ENCODE data around the gene TSEN54.
A peak's percentile ranks its signal among the peaks of the same experiment; 100 is the strongest.

The TSEN54 gene

DNA sequence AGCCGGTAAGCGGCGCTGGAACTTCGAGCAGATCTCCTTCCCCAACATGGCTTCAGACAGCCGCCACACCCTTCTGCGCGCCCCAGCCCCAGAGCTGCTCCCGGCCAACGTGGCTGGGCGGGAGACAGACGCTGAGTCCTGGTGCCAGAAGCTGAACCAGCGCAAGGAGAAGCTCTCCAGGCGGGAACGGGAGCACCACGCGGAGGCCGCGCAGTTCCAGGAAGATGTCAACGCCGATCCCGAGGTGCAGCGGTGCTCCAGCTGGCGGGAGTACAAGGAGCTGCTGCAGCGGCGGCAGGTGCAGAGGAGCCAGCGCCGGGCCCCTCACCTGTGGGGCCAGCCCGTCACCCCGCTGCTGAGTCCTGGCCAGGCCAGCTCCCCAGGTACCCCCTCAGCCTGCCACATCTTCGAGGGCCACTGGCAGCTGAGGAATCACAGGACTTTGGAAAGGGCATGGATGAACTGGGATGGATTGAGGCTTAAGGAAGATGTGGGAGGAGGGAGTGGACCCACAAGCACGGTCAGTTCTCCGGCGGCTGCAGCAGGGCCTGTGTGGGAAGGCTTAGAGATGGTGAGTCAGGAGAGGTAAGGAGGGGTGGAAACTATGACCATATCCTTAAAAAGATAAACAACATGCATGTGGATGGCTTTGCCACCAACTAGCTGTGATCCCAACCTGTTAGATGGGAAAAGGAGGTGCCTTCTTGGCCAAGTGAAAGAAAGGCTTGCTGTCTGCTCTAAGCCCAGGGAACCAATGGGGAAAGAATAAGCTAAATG, 5.8 kb downstream of the TSEN54 start:
- DNase-seq = no peak

GRCh38 chr17:75523647-75524046, 7.3 kb downstream of the TSEN54 start:
- no peak for DNase-seq

DNA sequence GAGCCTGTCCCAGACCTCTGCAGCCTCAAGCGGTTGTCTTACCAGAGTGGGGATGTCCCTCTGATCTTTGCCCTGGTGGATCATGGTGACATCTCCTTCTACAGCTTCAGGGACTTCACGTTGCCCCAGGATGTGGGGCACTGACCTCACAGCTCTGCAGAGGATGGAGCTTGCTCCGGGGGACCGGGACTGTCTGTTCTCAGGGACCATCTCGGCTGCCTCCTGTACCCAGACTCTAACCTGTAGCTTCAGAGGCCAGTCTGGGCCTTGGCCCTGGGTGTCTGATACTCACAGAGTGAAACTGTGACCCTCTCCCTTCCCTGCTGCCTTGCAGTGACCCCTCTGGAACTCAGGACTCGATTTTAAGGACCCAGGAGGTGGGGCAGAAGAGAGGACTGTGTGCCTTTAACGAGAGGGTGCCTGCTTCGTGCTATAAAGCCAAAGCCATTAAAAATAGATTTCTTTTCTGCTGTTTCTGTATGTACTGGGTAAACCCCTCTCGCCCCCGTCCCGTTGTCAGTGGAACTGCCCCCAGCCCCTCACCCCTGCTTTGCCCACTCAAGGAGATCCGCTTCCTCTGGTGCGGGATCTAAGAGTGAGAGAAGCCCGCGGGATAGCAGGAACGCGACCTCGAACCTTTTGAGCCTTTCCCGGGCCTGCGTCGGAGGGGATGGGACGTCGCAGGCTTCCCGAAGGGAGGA, 8.1 kb downstream of the TSEN54 start:
- no peak for DNase-seq

DNA sequence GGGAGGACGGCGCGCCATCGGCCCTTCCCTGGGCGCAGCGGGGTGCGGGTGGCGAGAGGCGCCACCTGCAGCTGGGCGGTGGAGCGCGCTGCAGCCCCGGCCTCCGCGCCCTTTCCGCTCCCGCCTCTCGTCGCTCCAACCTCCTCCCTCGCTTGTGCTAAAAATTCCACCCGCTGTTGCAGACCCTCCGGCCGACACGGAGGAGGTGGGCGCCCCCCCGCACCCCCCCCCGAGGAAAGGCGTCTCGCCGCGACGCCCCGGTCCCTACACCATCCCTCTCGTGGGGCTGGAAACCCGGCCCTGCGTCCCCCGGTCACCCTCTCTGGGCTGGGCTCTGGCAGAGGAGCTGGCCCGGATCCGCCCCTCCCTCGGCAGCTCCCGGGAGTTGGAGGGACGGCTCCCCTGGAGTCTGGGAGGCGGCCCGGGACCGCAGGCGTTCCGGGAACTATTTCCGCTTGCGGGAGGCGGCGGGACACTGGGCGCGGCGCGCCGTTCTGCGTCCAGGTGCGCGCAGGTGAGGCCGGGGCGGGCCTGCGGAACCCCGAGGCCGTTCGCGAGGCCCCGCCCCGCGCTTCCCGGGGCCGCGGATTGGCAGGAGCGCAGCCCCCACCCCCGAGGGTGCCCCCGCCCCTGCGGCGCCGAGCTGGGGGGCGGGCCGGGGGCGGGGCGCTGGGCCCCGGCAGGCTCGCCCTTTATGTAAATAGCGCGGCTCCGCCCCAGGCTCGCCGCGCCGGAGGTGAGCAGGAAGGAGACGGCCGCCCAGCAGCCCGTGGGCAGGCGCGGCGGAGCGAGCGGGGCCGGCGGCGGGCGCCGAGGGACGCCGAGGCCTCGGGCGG, 8.9 kb downstream of the TSEN54 start, which contains the start of gene LLGL2:
LLGL2 (plus strand) TSS at position 728 of the 836 bp plus-strand sequence. CDS start 17,730 bp downstream, outside the sequence.
- DNase-seq = peak; percentile 71 to 77

DNA sequence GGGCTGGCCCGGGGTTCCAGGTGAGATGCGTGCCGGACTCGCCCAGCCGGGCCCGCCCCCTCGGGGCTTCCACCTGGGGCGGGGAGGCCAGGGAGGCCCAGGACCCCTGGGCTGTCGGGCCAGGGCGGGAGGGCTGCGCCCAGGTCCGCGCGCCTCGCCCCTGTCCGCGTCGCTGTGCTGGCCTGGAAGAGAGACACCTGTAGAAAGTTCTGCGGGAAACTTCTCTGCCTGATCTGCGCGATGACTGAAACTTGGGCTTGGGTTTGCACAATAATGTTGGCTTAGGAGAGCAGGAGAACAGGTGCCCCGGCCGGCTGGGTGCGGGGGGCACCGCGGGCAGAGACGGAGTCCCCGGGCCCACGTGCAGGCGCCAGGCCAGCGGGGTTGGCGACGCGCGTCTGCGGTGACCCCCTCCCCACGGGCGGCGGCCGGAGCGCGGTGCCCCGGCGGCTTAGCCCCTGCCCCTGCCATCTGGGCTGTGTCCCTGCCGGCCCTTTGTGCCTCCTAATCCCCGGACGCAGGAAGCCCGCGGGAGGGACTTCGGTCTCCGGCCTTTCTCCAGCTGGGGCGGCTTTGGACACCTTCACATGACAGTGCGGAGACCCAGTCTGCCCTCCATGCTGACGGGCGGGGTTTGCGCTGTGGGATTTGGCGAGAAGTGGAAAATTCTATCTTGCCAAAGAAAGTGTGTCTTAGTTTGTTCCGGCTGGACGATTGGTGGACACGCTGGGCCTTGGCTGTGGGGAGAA, 9.7 kb downstream of the TSEN54 start:
- DNase-seq = no peak

DNA sequence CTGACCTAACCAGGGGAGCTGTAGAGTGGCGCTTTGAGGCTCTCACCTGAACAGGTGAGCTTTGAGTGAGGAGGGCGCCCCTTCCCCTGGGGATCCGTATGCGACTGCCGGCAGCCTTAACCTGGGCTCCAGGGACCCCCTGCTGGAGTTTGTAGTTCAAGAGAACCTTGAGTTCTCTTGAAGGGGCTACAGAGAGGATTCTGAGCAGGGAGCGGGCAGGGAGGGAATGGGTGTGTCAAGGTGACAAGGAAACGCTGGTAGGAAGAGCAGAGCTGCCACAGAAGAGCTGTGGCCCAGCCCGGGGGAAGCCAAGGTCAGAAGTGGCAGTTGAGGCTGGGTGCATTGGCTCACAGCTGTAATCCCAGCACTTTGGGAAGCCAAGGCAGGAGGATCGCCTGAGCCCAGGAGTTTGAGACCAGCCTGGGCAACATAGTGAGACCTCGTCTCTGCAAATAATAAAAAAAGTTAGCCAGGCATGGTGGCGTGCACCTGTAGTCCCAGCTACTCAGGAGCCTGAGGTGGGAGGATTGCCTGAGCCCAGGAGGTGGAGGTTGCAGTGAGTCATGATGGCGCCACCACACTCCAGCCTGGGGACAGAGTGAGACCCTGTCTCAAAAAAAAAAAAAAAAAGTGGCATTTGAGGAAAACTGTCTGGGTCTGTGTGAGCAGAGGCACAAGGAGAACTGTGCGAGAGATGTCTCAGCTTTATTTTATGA, 10.4 kb downstream of the TSEN54 start:
- no peak for DNase-seq

DNA sequence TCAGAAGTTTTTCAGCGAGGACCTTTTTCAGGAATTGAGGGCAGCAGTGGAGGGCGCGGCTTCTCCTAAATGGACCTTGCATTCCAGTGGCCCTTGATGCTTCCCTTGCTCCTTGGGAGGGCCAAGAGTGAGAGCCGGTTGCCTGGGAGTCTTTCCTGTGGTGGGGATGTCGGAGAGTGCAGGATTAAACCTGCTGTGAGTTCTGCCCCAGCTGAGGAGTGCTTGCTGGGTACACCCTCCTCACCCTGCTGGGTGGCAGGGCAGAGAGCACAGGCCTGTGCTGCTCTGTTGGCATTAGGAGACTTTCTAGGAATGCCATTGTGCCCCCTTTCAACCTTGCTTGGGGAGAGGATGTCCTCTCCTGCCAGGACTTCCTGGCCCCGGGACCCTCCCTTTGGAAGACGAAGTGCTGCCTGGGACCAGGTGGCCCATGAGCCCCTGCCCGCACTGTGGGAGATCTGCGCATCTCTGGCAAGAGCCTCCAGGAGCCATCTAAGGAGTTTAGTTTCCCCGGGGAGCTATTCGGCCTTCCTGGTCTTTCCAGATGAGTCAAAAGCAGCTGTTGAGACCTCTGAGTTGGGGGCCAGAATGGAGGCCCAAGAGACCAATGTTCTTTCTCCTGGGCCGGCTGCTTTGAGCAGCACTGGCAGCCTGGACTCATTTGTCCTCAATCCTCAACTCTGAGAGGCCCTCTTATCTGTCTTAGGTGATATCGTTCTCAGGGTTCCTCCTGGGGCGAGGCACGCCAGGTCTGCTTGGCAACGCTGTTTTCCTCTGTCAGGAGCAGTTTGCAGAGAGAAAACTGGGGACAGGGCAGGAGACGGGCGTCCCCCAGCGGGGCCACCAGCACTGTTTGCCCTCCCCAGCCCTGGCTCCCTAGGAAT, 14.8 kb downstream of the TSEN54 start:
- DNase-seq = no peak

DNA sequence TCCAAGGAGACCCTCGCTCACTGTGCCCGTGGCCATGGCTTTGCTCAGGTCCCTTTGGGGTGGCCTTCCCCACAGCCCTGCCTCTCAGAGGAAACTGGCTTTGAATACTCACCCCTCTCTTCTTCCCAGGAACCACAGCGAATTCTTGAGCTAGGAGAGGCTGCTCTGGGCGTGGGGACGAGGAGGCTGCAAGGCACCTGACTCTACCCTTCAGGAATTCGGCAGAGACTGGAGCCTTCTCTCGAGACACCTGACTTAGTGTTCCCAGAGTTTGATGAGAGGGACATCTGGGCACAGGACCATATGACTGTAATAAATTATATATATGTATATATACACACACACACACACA, 15.4 kb downstream of the TSEN54 start:
- DNase-seq = no peak

DNA sequence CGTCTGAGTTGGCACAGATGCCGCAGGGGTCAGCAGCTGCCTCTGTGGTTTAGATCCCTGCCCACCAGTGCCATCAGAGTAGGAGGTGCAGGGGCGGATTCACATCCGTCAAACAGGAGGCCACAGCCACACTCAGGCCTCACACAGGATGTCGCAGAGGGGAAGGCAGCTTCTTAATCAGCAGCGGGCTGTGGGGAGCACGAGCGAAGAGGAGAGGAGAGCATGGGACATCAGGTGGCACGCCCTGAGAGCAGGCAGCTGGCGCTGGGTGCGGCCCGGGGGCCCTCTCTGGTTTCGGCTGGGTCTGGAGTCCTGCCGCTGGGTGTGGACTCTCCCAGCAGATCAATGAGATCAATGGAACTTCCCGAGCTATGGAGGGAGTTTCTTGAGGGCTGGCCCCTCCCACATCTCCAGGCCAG, 18.8 kb downstream of the TSEN54 start:
- DNase-seq = peak; percentile 28 to 45

DNA sequence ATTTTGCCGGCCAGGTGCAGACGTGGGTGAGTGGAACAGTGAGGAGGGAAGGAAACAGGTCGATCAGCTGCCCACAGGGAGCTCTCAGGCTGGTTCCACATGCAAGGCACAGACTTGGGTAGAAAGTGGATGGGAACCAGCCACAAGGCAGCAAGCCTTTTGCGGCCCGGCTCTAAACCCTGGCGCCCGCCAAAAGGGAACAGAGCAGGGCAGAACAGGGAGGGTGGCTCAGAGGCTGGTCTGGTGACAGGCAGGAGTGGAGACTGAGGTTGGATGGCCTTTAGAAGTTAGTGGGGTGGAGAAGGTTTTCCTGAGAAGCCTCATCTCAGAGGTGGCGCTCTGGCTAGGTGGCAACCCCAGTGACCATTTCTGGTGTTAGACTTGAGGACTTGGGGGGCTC, 19.5 kb downstream of the TSEN54 start:
- no peak for DNase-seq

DNA sequence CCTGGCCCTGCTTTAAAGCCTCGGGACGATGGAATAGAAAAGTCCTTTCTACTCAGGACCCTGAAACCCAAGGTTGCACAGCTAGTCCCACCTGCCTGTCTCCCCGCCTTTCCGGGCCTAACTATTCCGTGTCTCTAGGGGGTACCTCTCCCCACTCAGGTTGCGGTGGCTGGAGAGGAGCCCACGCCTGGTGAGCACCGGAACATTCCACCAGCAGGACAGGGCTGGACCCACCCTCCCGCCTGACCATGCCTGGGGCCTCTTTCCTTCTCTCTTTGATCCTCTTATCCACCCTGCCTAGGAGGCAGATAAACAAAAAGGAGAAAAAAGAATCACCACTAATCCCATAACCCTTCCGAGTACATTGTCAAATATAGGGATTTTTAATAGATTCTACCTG, 20.0 kb downstream of the TSEN54 start:
- no peak for DNase-seq

DNA sequence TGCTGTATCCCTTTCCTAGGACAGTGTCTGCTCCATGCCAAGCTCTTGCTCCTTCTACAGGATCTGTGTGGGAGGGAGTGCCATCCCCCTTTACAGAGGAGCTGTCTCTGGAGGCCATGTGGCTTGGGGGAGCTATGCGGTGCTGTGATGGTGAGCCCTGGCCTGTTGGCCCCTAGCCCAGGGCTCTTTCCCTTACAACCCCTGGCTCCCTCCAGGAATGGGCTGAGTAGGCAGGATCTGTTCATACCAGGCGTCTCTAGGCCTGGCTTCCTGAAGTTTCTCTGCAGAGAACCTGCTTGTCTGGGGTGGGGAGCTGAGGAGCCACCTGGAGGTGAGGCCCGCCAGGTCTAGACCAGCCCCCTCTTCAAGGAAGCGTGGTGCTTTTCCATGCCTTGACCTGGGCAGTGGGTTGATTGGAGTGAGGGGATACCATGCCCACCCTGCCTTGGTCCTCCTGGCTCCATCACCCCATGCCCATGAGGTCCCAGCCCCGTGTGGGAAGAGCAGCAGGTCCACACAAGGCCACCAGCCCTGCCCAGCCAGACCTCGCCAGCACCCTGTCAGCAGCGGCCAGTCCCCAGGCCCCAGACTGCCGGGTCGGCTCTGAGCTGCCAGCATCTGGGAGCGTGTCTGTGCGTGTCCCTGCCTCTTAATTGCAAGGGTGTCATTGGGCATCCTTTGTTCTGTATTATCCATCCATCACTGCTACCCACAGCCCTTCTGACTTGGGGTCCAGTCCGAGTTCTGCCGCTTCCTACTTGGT, 23.8 kb downstream of the TSEN54 start:
- DNase-seq = no peak

DNA sequence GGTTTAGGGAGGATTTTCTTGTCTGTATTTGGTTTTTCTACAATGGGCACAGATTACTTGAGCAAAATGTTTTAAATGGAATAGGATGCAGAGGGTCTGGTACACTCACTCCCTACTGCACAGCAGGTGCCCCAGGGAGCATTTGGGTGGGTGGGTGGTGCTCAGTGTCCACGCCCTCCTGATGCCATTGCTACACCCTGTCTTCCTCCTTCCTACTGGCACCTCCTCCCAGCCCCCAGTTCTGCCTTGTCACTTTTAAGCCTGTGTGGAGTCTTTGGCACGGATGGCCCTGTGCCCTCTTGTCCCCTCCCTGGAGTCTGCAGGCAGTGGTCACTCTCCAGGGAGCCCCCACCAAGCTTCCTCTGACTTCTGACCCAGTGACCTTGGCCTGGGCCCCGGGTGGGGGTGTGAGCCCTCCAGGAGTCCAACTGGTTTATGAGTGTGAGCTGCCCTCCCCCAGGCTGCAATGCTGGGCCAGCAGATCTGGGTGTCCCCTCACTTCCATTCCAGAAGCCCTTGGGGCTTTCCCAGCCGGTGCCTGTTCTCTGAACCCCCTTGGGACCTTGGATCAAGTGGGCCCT, 24.7 kb downstream of the TSEN54 start:
- DNase-seq = no peak

GRCh38 chr17:75542229-75542628, 25.9 kb downstream of the TSEN54 start:
- no peak for DNase-seq

- DNase-seq = no peak
Measured at GRCh38 chr17:75542728-75543336, 26.5 kb downstream of the TSEN54 start.

DNA sequence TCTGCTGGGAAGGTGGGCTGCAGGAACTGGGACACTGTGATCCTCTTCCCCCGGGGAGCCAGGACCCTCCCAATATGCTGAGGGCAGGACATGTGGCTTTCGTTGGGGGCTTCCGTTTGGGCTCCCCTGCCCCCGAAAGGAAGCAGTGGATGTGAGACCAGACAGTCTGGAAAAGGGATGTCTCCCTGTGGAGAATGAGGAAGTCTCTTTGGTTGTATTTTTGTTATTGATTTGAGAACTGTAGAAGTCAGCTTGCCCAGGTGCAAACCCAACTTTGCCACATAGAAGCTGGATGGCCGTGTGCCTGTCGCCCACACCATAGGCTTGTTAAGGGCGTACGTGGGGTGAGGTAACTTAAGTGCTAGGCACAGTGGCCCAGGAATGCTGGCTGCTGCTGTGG, 27.9 kb downstream of the TSEN54 start:
- DNase-seq = no peak

DNA sequence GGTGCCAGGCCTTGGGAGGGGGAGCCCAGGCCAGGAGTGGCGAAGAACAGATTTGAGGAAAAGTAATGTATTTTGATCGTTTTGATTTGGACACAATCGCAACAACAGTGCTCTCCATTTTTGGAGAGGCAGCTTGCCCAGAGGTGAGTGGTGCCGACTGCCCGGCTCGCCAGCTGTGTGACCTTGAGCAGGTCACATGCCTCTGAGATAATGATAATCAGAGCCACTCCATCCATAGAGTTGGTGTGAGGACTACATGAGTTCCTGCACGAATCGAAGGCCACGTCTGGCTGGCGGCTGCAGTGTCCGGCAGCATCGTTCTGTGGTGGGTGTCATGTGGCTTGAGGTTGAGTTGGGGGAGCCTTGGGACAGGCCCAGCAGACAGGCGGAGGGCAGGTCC, 29.9 kb downstream of the TSEN54 start:
- no peak for DNase-seq

- DNase-seq = no peak
Measured at GRCh38 chr17:75547091-75547490, 30.8 kb downstream of the TSEN54 start.

GRCh38 chr17:75548813-75549212, 32.5 kb downstream of the TSEN54 start:
- no peak for DNase-seq
